ENCODE measurements around the gene EBF4. TPM values are rescaled to one million over a fixed set of nuclear protein-coding genes. Genes with fewer than 3 reads are reported as not detected.

EBF4 gene
- total RNA-seq, 1 donor from 2014 or later = 2.5 TPM

GRCh38 chr20:2800521-2801285, 108.1 kb downstream of the EBF4 start, which contains the start of gene CPXM1:
TSS of gene CPXM1 (minus strand) at chr20:2800627. CDS start at chr20:2800572, 55 bp downstream.
- peak within 1 kb of the TSS; percentile 31 for H3K4me3 ChIP-seq (ENCODE audit: low read depth, low read length)
- no peak for TF ChIP-seq CTCF (conservative IDR thresholded peaks at IDR 0.05; ENCODE audit: low read depth, low read length)
- no peak for DNase-seq (ENCODE audit: low read depth)

DNA sequence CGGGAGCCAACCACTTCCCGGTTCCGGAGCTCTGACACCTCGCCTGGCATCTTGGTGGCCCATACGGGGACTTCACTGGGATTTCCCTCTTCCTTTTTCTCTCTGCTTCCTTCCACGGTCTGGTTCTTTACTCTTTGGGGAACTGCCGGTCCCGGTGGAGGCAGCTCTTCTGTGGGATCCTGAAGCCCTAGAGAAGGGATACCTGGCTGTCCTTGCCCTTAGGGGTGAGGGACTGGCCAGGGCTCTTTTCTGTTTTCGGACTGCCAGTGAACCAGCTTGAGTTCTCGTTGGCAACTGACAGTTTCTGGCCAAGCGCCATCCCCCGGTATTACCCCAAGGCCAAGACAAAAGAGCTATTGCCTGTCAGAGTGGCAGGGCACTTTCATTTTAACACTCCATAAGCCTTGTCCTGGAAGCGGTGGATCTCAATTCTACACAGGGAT, 108.7 kb downstream of the EBF4 start:
- TF ChIP-seq CTCF (conservative IDR thresholded peaks at IDR 0.05; ENCODE audit: low read depth, low read length) = no peak
- H3K4me3 ChIP-seq (ENCODE audit: low read depth, low read length) = peak overlapping the region; percentile 11

GRCh38 chr20:2804041-2804828, 111.7 kb downstream of the EBF4 start:
- no peak overlapping the region for H3K4me3 ChIP-seq (ENCODE audit: low read depth, low read length)
- TF ChIP-seq CTCF (conservative IDR thresholded peaks at IDR 0.05; ENCODE audit: low read depth, low read length) = no peak
- no peak for DNase-seq (ENCODE audit: low read depth)

More for the DNA sequence above, 108.7 kb downstream of the EBF4 start:
- DNase-seq (ENCODE audit: low read depth) = no peak

- H3K4me3 ChIP-seq (ENCODE audit: low read depth, low read length) = no peak overlapping the region
- no peak for DNase-seq (ENCODE audit: low read depth)
- no peak for TF ChIP-seq CTCF (conservative IDR thresholded peaks at IDR 0.05; ENCODE audit: low read depth, low read length)
These were observed 112.5 kb downstream of the EBF4 start for GRCh38 chr20:2804852-2805688.

DNA sequence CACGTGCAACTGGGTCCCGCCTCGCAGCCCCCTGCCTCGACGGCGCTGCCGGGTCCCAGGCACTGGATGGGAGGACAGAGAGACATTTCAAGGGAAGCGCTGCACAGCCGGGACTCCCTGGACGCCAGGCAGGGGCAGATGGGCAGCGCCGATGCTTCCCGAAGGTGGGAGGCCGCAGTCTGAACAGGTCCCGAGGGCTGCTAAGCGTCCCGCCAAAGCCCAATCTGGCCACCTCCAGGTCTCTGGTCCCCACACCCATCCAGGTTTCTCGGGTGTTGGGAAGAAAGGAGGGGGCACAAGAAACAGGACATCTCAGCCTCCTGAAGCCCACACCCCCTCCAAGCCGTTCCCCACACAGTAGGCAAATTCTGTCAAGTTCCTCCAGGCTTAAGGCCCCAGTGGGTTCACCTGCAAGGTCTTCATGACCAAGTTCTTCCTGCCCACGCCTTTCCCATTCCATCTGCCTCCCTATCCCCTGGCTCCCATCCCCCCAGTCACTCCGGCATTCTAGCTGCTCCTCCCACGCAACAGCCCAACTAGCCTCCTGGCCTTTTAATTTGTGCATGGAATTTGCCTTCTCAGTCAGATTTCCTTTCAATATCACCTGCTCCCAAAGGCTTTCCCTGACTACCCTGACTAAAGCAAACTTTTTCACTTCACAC, 113.2 kb downstream of the EBF4 start:
- DNase-seq (ENCODE audit: low read depth) = peak; percentile 26
- no peak overlapping the region for H3K4me3 ChIP-seq (ENCODE audit: low read depth, low read length)
- TF ChIP-seq CTCF (conservative IDR thresholded peaks at IDR 0.05; ENCODE audit: low read depth, low read length) = no peak

GRCh38 chr20:2806351-2806701, 113.7 kb downstream of the EBF4 start:
- H3K4me3 ChIP-seq (ENCODE audit: low read depth, low read length) = no peak overlapping the region
- no peak for TF ChIP-seq CTCF (conservative IDR thresholded peaks at IDR 0.05; ENCODE audit: low read depth, low read length)
- no peak for DNase-seq (ENCODE audit: low read depth)
